OCI-LY1 (cell line): ENCODE data around the gene REV3L.

Experiments
- H2AFZ ChIP-seq: fragments of 200-600 bp; sonication (generic), shearing (Covaris generic); 2 replicates; pipeline ENCODE4 v1.6.0; 2014; ENCODE audit warnings: antibody characterized with exemption, mild to moderate bottlenecking, low read length
- H3F3A ChIP-seq: fragments of 200-600 bp; sonication (generic), shearing (Covaris generic); 2 replicates; pipeline ENCODE4 v1.6.0; 2014; ENCODE audit warnings: mild to moderate bottlenecking, antibody characterized with exemption, low read length, moderate library complexity; ENCODE audit not compliant: insufficient read depth
- H3K27ac ChIP-seq: fragments of 200-600 bp; sonication (generic); 2 replicates; pipeline ENCODE4 v1.5.1; 2014; ENCODE audit warnings: low read length, mixed run types, mild to moderate bottlenecking, low read depth; ENCODE audit not compliant: poor library complexity, severe bottlenecking
- H3K27me3 ChIP-seq: fragments of 200-600 bp; sonication (generic); 2 replicates; pipeline ENCODE4 v1.6.0; 2014; ENCODE audit warnings: antibody characterized with exemption, mild to moderate bottlenecking, low read length, moderate library complexity; ENCODE audit not compliant: insufficient read depth
- H3K36me3 ChIP-seq: fragments of 200-600 bp; sonication (generic); 2 replicates; pipeline ENCODE4 v1.6.1; 2014; ENCODE audit warnings: mild to moderate bottlenecking, antibody characterized with exemption, low read length, moderate library complexity, mixed read lengths; ENCODE audit not compliant: insufficient read depth
- H3K4me1 ChIP-seq: fragments of 200-600 bp; sonication (generic); 2 replicates; pipeline ENCODE4 v1.5.1; 2014; ENCODE audit warnings: mild to moderate bottlenecking, low read length, moderate library complexity; ENCODE audit not compliant: insufficient read depth, severe bottlenecking
- H3K4me2 ChIP-seq: fragments of 200-600 bp; sonication (generic), shearing (Covaris generic); 2 replicates; pipeline ENCODE4 v1.6.1; 2014; ENCODE audit warnings: low read length
- H3K4me3 ChIP-seq: fragments of 200-600 bp; sonication (generic); 2 replicates; pipeline ENCODE4 v1.5.1; 2014; ENCODE audit warnings: low read length, low read depth, mild to moderate bottlenecking, mixed read lengths; ENCODE audit not compliant: poor library complexity, severe bottlenecking
- H3K79me2 ChIP-seq: fragments of 200-600 bp; shearing (Covaris generic); 2 replicates; pipeline ENCODE4 v1.6.1; 2016; ENCODE audit warnings: mixed run types, low read length, mixed read lengths; ENCODE audit not compliant: insufficient read depth
- H3K9ac ChIP-seq: fragments of 200-600 bp; sonication (generic), shearing (Covaris generic); 2 replicates; pipeline ENCODE4 v1.6.1; 2014; ENCODE audit warnings: mild to moderate bottlenecking, low read length, mixed read lengths
- H3K9me2 ChIP-seq: fragments of 200-600 bp; sonication (generic), shearing (Covaris generic); 2 replicates; pipeline ENCODE4 v1.6.1; 2014; ENCODE audit warnings: low read depth, mild to moderate bottlenecking, low read length, mixed read lengths
- H3K9me3 ChIP-seq: fragments of 200-600 bp; shearing (Covaris generic); 2 replicates; pipeline ENCODE4 v1.6.1; 2014; ENCODE audit warnings: low read length, mixed read lengths
- H4K20me1 ChIP-seq: fragments of 200-600 bp; sonication (generic), shearing (Covaris generic); 2 replicates; pipeline ENCODE4 v1.6.0; 2016; ENCODE audit warnings: mild to moderate bottlenecking, low read length; ENCODE audit not compliant: insufficient read depth
- CTCF ChIP-seq: fragments of 200-600 bp; sonication (generic), shearing (Covaris generic); IDR thresholded peaks from 2 replicates; pipeline ENCODE4 v1.5.1; 2017; ENCODE audit warnings: mild to moderate bottlenecking, antibody characterized with exemption, low read length, moderate library complexity, mixed read lengths
- EZH2 ChIP-seq: fragments of 200-600 bp; sonication (generic), shearing (Covaris generic); IDR thresholded peaks from 2 replicates; pipeline ENCODE4 v1.8.0; 2017; ENCODE audit warnings: borderline replicate concordance, mixed run types, mild to moderate bottlenecking, antibody characterized with exemption, low read length, moderate library complexity, mixed read lengths

The REV3L gene

GRCh38 chr6:111445861-111446267 lies 37.2 kb downstream of the REV3L start:
- H3K79me2 ChIP-seq: peaks cover 87% of the 10 kb centered on the region
- no peaks in the 10 kb centered on the region for H3F3A ChIP-seq
- no peak for TF ChIP-seq EZH2
- no peak for TF ChIP-seq CTCF
- no peak overlapping the region for H3K4me3 ChIP-seq
- no peak overlapping the region for H3K9ac ChIP-seq
- H3K4me1 ChIP-seq: peaks cover 13% of the 10 kb centered on the region
- no peaks in the 10 kb centered on the region for H3K27me3 ChIP-seq
- no peaks in the 10 kb centered on the region for H3K9me3 ChIP-seq
- no peak overlapping the region for H3K27ac ChIP-seq
- no peak overlapping the region for H2AFZ ChIP-seq
- H3K9me2 ChIP-seq: no peaks in the 10 kb centered on the region
- no peaks in the 10 kb centered on the region for H3K36me3 ChIP-seq
- H4K20me1 ChIP-seq: no peaks in the 10 kb centered on the region
- H3K4me2 ChIP-seq: no peak overlapping the region

- H3K4me2 ChIP-seq: no peak overlapping the region
- no peaks in the 10 kb centered on the region for H4K20me1 ChIP-seq
- no peaks in the 10 kb centered on the region for H3K36me3 ChIP-seq
- H2AFZ ChIP-seq: no peak overlapping the region
- H3K4me1 ChIP-seq: peaks cover 13% of the 10 kb centered on the region
- TF ChIP-seq CTCF (no peak), EZH2 (no peak)
- H3K79me2 ChIP-seq: peaks cover 79% of the 10 kb centered on the region
- H3K9ac ChIP-seq: no peak overlapping the region
- no peaks in the 10 kb centered on the region for H3K9me3 ChIP-seq
- H3K4me3 ChIP-seq: no peak overlapping the region
- no peaks in the 10 kb centered on the region for H3K9me2 ChIP-seq
- no peaks in the 10 kb centered on the region for H3K27me3 ChIP-seq
- H3F3A ChIP-seq: no peaks in the 10 kb centered on the region
- H3K27ac ChIP-seq: no peak overlapping the region
These were observed 38.2 kb downstream of the REV3L start for GRCh38 chr6:111444794-111445193.

GRCh38 chr6:111441678-111442243 lies 41.3 kb downstream of the REV3L start:
- Histone ChIP-seq H3K79me2 (peaks cover 79% of the 10 kb centered on the region), H3K4me3 (no peak overlapping the region), H3K36me3 (no peaks in the 10 kb centered on the region), H3K9me2 (no peaks in the 10 kb centered on the region), H3K9ac (no peak overlapping the region), H4K20me1 (no peaks in the 10 kb centered on the region), H3K4me2 (no peak overlapping the region; the same call in 1 of the 2 replicates), H3K27me3 (no peaks in the 10 kb centered on the region), H3F3A (no peaks in the 10 kb centered on the region), H2AFZ (no peak overlapping the region), H3K9me3 (no peaks in the 10 kb centered on the region), H3K4me1 (peaks cover 13% of the 10 kb centered on the region), H3K27ac (peak overlapping the region; percentile 5)
- TF ChIP-seq EZH2 (no peak), CTCF (no peak)
